Panc1 (cell line): ENCODE results near the gene CFL2.

Experiments
- POLR2AphosphoS5 ChIP-seq: IDR thresholded peaks from 2 replicates; pipeline ENCODE4 v1.6.1; 2012; ENCODE audit warnings: mild to moderate bottlenecking, low read depth, low read length, moderate library complexity
- TF ChIP-seq, protein P1 (sequence below): fragments of 450-650 bp; IDR thresholded peaks from 2 replicates; pipeline ENCODE4 v1.5.1; 2017; ENCODE audit warnings: mild to moderate bottlenecking

GRCh38 chr14:34710744-34711143, 3.6 kb downstream of the CFL2 start:
- no peak for TF ChIP-seq POLR2AphosphoS5
- TF ChIP-seq, protein P1, sequence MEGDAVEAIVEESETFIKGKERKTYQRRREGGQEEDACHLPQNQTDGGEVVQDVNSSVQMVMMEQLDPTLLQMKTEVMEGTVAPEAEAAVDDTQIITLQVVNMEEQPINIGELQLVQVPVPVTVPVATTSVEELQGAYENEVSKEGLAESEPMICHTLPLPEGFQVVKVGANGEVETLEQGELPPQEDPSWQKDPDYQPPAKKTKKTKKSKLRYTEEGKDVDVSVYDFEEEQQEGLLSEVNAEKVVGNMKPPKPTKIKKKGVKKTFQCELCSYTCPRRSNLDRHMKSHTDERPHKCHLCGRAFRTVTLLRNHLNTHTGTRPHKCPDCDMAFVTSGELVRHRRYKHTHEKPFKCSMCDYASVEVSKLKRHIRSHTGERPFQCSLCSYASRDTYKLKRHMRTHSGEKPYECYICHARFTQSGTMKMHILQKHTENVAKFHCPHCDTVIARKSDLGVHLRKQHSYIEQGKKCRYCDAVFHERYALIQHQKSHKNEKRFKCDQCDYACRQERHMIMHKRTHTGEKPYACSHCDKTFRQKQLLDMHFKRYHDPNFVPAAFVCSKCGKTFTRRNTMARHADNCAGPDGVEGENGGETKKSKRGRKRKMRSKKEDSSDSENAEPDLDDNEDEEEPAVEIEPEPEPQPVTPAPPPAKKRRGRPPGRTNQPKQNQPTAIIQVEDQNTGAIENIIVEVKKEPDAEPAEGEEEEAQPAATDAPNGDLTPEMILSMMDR: no peak
